SK-N-SH treated with all-trans-retinoic acid at 6 μM for 48 hours (cell line): Measurements from ENCODE around the gene DPH3.

ENCODE experiments used
- ATAC-seq: fragments of 200-7000 bp; cut with Tn5 transposase; 3 replicates; pipeline ENCODE4 v1.9.1; 2020; ENCODE audit warnings: mild to moderate bottlenecking, moderate library complexity
- ARNTL ChIP-seq: fragments of 450-650 bp; formaldehyde crosslinking; IDR thresholded peaks from 2 replicates; pipeline ENCODE4 v1.5.0; 2020; ENCODE audit warnings: low read depth, mild to moderate bottlenecking, moderate library complexity, borderline replicate concordance
- BACH2 ChIP-seq: fragments of 250-450 bp; sonication (Bioruptor Pico); IDR thresholded peaks from 2 replicates; pipeline ENCODE4 v1.9.0; 2021; ENCODE audit warnings: mild to moderate bottlenecking, borderline replicate concordance
- CSRNP3 ChIP-seq: fragments of 250-450 bp; sonication (Bioruptor Pico); IDR thresholded peaks from 2 replicates; pipeline ENCODE4 v1.5.1; 2021; ENCODE audit warnings: mild to moderate bottlenecking, moderate library complexity
- ESRRG ChIP-seq: fragments of 250-450 bp; sonication (Bioruptor Pico); IDR thresholded peaks from 2 replicates; pipeline ENCODE4 v1.6.1; 2021; ENCODE audit warnings: mild to moderate bottlenecking
- GLIS3 ChIP-seq: fragments of 250-450 bp; sonication (Bioruptor Pico); IDR thresholded peaks from 2 replicates; pipeline ENCODE4 v1.5.0; 2020; ENCODE audit warnings: mild to moderate bottlenecking, moderate library complexity
- ISL1 ChIP-seq: fragments of 250-450 bp; sonication (Bioruptor Pico); IDR thresholded peaks from 2 replicates; pipeline ENCODE4 v2.1.2; 2022; ENCODE audit warnings: mild to moderate bottlenecking, moderate library complexity
- OSR1 ChIP-seq: fragments of 250-450 bp; sonication (Bioruptor Pico); IDR thresholded peaks from 2 replicates; pipeline ENCODE4 v1.8.0; 2022; ENCODE audit warnings: moderate library complexity, mild to moderate bottlenecking, inconsistent platforms
- PPARA ChIP-seq: fragments of 250-450 bp; sonication (Bioruptor Pico); IDR thresholded peaks from 2 replicates; pipeline ENCODE4 v1.5.0; 2020; ENCODE audit warnings: mild to moderate bottlenecking, borderline replicate concordance
- SNAI2 ChIP-seq: fragments of 250-450 bp; sonication (Bioruptor Pico); IDR thresholded peaks from 2 replicates; pipeline ENCODE4 v1.5.0; 2020; ENCODE audit warnings: mild to moderate bottlenecking, moderate library complexity
- TCF4 ChIP-seq: fragments of 250-450 bp; sonication (Bioruptor Pico); IDR thresholded peaks from 2 replicates; pipeline ENCODE4 v1.8.0; 2021; ENCODE audit warnings: mild to moderate bottlenecking, moderate library complexity, borderline replicate concordance
- TSHZ2 ChIP-seq: fragments of 250-450 bp; sonication (Bioruptor Pico); IDR thresholded peaks from 2 replicates; pipeline ENCODE4 v1.5.0; 2020; ENCODE audit warnings: mild to moderate bottlenecking, moderate library complexity
- ZC3H10 ChIP-seq: fragments of 250-450 bp; sonication (Bioruptor Pico); IDR thresholded peaks from 2 replicates; pipeline ENCODE4 v1.5.1; 2021; ENCODE audit warnings: mild to moderate bottlenecking, moderate library complexity
- ZFP3 ChIP-seq: fragments of 250-450 bp; sonication (Bioruptor Pico); IDR thresholded peaks from 2 replicates; pipeline ENCODE4 v1.5.0; 2020; ENCODE audit warnings: mild to moderate bottlenecking, moderate library complexity
- ZFP30 ChIP-seq: fragments of 450-650 bp; formaldehyde crosslinking; IDR thresholded peaks from 2 replicates; pipeline ENCODE4 v1.5.0; 2022; ENCODE audit warnings: mild to moderate bottlenecking, moderate library complexity
- ZNF565 ChIP-seq: fragments of 450-650 bp; formaldehyde crosslinking; conservative IDR thresholded peaks from 2 replicates; pipeline ENCODE4 v1.5.0; 2020; ENCODE audit warnings: low read depth, mild to moderate bottlenecking, moderate library complexity
- ZNF70 ChIP-seq: fragments of 450-650 bp; formaldehyde crosslinking; IDR thresholded peaks from 2 replicates; pipeline ENCODE4 v1.5.0; 2020; ENCODE audit warnings: mild to moderate bottlenecking, moderate library complexity
- ZNF8 ChIP-seq: fragments of 450-650 bp; formaldehyde crosslinking; IDR thresholded peaks from 2 replicates; pipeline ENCODE4 v1.5.0; 2020; ENCODE audit warnings: mild to moderate bottlenecking, moderate library complexity
- TF ChIP-seq, protein P1 (sequence below): fragments of 250-450 bp; sonication (Bioruptor Pico); IDR thresholded peaks from 2 replicates; pipeline ENCODE4 v1.5.1; 2020; ENCODE audit warnings: low read depth, mild to moderate bottlenecking, moderate library complexity
- TF ChIP-seq, protein P2 (sequence below): fragments of 250-450 bp; sonication (Bioruptor Pico); IDR thresholded peaks from 2 replicates; pipeline ENCODE4 v1.8.0; 2021; ENCODE audit warnings: low read depth, mild to moderate bottlenecking, moderate library complexity, borderline replicate concordance
- TF ChIP-seq, protein P3 (sequence below): fragments of 250-450 bp; sonication (Bioruptor Pico); IDR thresholded peaks from 2 replicates; pipeline ENCODE4 v1.8.0; 2020; ENCODE audit warnings: mild to moderate bottlenecking, moderate library complexity, borderline replicate concordance

The DPH3 gene

GRCh38 chr3:16289144-16289889 lies 24.6 kb upstream of the DPH3 start:
- TF ChIP-seq ARNTL (CRISPR knock-in tag), result no peak
- no peak for TF ChIP-seq TCF4 (CRISPR knock-in tag)
- TF ChIP-seq ZFP3 (CRISPR knock-in tag), result no peak
- no peak for TF ChIP-seq TSHZ2 (CRISPR knock-in tag)
- TF ChIP-seq ZNF565 (CRISPR knock-in tag), result no peak
- TF ChIP-seq ISL1 (CRISPR knock-in tag), result no peak
- no peak for TF ChIP-seq ZFP30 (CRISPR knock-in tag)
- TF ChIP-seq ZNF70, result no peak
- no peak for TF ChIP-seq SNAI2
- TF ChIP-seq, protein P1, sequence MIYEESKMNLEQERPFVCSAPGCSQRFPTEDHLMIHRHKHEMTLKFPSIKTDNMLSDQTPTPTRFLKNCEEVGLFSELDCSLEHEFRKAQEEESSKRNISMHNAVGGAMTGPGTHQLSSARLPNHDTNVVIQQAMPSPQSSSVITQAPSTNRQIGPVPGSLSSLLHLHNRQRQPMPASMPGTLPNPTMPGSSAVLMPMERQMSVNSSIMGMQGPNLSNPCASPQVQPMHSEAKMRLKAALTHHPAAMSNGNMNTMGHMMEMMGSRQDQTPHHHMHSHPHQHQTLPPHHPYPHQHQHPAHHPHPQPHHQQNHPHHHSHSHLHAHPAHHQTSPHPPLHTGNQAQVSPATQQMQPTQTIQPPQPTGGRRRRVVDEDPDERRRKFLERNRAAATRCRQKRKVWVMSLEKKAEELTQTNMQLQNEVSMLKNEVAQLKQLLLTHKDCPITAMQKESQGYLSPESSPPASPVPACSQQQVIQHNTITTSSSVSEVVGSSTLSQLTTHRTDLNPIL (CRISPR knock-in tag), result no peak
- TF ChIP-seq OSR1 (CRISPR knock-in tag), result no peak
- TF ChIP-seq, protein P2, sequence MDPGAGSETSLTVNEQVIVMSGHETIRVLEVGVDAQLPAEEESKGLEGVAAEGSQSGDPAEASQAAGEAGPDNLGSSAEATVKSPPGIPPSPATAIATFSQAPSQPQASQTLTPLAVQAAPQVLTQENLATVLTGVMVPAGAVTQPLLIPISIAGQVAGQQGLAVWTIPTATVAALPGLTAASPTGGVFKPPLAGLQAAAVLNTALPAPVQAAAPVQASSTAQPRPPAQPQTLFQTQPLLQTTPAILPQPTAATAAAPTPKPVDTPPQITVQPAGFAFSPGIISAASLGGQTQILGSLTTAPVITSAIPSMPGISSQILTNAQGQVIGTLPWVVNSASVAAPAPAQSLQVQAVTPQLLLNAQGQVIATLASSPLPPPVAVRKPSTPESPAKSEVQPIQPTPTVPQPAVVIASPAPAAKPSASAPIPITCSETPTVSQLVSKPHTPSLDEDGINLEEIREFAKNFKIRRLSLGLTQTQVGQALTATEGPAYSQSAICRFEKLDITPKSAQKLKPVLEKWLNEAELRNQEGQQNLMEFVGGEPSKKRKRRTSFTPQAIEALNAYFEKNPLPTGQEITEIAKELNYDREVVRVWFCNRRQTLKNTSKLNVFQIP (CRISPR knock-in tag), result no peak
- TF ChIP-seq CSRNP3 (CRISPR knock-in tag), result no peak
- TF ChIP-seq PPARA (CRISPR knock-in tag), result no peak
- TF ChIP-seq, protein P3, sequence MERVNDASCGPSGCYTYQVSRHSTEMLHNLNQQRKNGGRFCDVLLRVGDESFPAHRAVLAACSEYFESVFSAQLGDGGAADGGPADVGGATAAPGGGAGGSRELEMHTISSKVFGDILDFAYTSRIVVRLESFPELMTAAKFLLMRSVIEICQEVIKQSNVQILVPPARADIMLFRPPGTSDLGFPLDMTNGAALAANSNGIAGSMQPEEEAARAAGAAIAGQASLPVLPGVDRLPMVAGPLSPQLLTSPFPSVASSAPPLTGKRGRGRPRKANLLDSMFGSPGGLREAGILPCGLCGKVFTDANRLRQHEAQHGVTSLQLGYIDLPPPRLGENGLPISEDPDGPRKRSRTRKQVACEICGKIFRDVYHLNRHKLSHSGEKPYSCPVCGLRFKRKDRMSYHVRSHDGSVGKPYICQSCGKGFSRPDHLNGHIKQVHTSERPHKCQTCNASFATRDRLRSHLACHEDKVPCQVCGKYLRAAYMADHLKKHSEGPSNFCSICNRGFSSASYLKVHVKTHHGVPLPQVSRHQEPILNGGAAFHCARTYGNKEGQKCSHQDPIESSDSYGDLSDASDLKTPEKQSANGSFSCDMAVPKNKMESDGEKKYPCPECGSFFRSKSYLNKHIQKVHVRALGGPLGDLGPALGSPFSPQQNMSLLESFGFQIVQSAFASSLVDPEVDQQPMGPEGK (CRISPR knock-in tag), result no peak
- peak; percentile 36; the same call in 2 of the 3 replicates for ATAC-seq

GRCh38 chr3:16288664-16289063 lies 23.9 kb upstream of the DPH3 start:
- ATAC-seq, result no peak
- no peak for TF ChIP-seq SNAI2
- TF ChIP-seq, protein P2 (CRISPR knock-in tag), result no peak
- TF ChIP-seq ISL1 (CRISPR knock-in tag), result no peak
- TF ChIP-seq, protein P3 (CRISPR knock-in tag), result no peak
- TF ChIP-seq OSR1 (CRISPR knock-in tag), result no peak
- TF ChIP-seq ZC3H10, result no peak
- no peak for TF ChIP-seq TCF4 (CRISPR knock-in tag)
- no peak for TF ChIP-seq BACH2
- TF ChIP-seq ZNF565 (CRISPR knock-in tag), result no peak
- TF ChIP-seq ZNF70, result no peak
- TF ChIP-seq ZFP30 (CRISPR knock-in tag), result no peak
- no peak for TF ChIP-seq ZNF8 (CRISPR knock-in tag)
- no peak for TF ChIP-seq TSHZ2 (CRISPR knock-in tag)
- TF ChIP-seq, protein P1 (CRISPR knock-in tag), result no peak
- TF ChIP-seq ESRRG (CRISPR knock-in tag), result no peak
- TF ChIP-seq GLIS3 (CRISPR knock-in tag), result no peak
